Amygdala (tissue), 56 donors: ENCODE results near the gene CFTR.

Experiments
- DNase-seq, 56 donors: peaks; one replicate each; lab custom pipeline; 2025; lab: John Stamatoyannopoulos, UW

CFTR gene

DNA sequence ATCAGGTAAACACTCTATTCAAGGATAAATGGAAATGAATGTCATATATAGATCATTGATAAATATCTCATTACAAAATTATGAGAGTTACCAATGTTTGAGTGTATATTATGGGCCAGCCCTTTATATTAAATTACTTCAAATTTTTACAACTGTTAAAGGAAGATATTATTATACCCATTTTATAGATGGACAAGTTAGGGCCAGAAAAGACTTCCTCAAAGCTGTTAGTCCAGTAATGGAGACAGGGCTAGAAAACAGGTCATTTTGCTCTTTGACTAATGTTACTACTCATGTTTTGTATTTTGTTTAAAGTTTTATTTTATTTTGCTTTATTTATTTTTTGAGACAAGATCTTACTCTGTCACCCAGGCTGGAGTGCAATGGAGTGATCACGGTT lies 101.6 kb downstream of the CFTR start:
- no peak for DNase-seq

DNA sequence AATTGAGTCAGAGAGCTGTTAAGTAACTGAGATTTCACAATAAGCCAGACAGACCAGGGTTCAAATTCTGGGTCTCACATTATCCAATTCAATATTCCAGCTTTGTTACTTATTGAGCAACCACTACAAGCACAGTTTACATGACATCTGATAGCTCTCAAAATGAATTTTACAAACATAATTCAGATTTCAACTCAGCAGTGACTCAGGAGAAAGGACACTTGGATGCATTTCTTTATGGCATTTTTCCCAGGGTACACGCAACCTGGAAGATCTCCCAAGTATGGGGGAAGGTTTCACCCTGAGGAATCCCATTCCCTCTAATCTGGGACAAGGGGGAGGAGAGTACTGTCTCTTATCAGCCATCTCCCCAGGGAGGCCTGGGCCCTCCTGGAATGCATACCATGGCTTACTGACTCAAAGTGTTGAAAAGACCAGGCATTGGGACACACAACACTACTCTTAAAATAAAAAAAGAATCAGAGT lies 102.4 kb downstream of the CFTR start:
- no peak for DNase-seq

- no peak for DNase-seq
Measured at GRCh38 chr7:117587931-117588330, 108.1 kb downstream of the CFTR start.

DNA sequence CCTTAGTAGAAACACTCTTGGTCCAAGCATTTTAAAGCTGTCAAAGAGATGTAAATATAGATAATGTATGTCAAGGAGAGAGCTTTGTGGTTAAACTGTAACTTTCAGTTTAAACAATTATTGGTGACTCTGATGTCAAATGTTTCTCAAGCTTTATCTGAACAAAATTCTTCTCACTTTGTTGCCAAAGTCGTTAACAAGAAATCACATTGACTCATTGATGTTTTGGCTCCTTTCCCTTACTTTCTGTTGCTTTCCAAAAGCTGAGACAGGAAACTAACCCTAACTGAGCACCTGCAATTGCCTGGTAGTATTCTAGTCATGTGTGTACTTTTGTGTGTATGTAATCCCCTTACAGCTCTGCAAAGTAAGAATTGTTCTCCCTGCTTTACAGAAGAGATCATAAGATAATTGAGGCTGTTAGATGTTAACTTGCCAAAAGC lies 108.5 kb downstream of the CFTR start:
- no peak for DNase-seq

- DNase-seq, result no peak
Measured at GRCh38 chr7:117590191-117590590, 110.4 kb downstream of the CFTR start.

GRCh38 chr7:117592011-117592635 lies 112.3 kb downstream of the CFTR start:
- no peak for DNase-seq

- DNase-seq, result no peak
Measured at GRCh38 chr7:117596134-117596533, 116.3 kb downstream of the CFTR start.

DNA sequence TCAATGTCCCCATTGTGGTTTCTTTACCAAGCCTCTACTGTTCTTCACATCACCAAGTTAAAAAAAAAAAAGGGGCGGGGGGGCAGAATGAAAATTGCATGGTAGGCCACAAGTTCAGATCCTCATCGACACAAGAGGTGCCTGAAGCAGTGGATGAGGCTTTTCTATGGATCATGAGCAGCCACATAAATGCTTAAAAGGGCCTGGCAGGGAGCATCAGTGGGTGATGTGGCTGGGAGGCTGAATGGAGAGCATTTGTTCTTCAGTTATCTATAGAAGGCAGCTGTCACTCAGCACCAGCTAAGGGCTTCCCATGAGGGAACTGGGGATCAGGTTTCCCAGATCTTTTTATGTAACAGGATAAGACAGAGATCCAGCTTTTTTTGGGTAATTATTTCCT lies 117.9 kb downstream of the CFTR start:
- DNase-seq, result no peak

- DNase-seq, result no peak
Measured at GRCh38 chr7:117600911-117601310, 121.1 kb downstream of the CFTR start.

GRCh38 chr7:117603627-117604026 lies 123.8 kb downstream of the CFTR start:
- DNase-seq, result no peak

- DNase-seq, result no peak
Measured at GRCh38 chr7:117605712-117606111, 125.9 kb downstream of the CFTR start.

DNA sequence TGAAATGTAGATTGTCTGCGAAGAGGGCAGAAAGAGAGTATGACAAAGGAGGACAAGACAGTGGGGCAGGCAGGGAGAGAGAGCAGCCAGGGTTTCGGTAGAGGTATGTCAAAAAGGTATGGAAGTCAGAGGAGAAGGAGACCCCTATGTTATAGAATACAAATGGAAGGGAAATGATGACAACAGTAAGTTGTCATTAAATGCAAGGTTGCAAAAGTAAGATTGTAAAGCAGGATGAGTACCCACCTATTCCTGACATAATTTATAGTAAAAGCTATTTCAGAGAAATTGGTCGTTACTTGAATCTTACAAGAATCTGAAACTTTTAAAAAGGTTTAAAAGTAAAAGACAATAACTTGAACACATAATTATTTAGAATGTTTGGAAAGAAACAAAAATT lies 126.3 kb downstream of the CFTR start:
- no peak for DNase-seq

DNA sequence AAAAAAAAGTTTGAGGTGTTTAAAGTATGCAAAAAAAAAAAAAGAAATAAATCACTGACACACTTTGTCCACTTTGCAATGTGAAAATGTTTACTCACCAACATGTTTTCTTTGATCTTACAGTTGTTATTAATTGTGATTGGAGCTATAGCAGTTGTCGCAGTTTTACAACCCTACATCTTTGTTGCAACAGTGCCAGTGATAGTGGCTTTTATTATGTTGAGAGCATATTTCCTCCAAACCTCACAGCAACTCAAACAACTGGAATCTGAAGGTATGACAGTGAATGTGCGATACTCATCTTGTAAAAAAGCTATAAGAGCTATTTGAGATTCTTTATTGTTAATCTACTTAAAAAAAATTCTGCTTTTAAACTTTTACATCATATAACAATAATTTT lies 130.6 kb downstream of the CFTR start:
- no peak for DNase-seq

DNA sequence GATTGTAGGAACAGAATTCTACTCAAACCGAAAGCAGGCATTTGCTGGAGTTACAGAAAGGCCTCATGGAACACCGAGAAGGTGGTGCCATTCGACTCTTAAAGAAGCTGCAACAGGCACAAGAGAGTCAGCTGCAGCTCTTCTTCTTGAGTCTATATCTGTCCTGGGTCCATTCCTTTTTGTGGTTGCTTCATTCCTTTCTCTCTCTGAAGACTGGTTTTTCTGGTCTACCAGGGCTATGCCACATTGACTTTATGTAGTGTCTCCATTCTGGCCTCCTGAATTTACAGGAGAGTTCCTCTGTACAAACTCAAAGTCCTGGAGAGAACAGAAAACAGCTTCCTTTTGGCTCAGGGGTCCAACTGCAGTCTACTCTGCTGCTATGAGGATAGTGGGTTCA lies 132.8 kb downstream of the CFTR start:
- DNase-seq, result no peak

GRCh38 chr7:117616694-117617093 lies 136.9 kb downstream of the CFTR start:
- DNase-seq, result no peak

DNA sequence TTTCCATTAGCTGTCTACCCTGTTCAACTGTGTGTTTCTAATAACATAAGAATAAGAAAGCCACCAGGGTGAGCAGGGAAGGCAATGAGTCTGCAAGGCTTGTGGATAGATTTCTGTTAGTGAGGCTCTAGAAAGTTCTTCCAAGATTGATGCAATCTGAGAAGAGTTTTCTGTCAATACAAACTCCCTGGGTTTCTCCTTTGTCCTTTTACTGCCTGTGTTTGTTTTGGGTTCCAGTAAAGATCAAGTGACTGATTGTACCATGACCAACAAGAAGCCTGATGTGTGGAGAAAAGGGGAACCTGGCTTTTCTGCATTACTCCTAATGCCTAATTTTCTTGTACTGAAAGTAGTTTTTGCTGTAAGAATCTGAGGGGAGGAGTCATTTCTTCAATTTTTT lies 139.9 kb downstream of the CFTR start:
- no peak for DNase-seq

- no peak for DNase-seq
Measured at GRCh38 chr7:117621075-117621618, 141.3 kb downstream of the CFTR start.

DNA sequence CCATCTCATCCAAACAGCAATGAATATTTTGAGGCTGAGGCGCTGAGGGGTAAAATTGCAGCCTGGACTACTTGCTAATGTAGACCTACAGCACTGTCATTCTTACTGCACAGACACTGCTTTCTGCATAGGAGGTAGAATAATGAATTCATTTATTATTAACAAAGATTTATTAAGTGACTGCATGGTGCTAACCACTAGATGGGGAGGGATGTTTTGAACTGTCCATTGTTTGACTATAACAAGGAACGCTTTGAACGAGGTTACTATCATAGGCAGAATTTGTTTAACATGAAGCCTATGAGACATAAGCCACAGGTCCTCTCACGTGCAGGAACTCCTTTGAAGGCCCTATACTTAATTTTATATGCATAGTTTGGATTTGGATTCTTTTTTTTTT lies 143.8 kb downstream of the CFTR start:
- no peak for DNase-seq

GRCh38 chr7:117630501-117630900 lies 150.7 kb downstream of the CFTR start:
- DNase-seq, result no peak

- no peak for DNase-seq
Measured at GRCh38 chr7:117630907-117631564, 151.2 kb downstream of the CFTR start.

DNA sequence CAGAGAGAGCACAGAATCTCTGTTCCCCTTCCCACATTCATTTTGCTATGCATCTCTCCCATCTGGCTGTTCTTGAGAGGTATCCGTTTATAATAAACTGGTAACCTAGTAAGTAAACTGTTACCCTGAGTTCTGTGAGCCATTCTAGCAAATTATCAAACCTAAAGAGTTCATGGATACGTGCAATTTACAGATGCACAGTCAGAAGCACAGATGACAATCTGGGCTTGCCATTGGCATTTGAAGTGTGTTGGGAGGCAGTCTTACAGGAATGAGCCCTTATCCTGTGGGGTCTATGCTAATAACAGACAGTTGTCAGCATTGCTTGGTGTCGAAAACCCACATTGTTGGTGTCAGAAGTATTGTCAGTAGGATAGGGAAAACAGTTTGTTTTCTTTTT lies 151.8 kb downstream of the CFTR start:
- DNase-seq, result no peak

GRCh38 chr7:117637937-117638336 lies 158.1 kb downstream of the CFTR start:
- DNase-seq, result no peak
